IPS DF 6.9 (cell line): ENCODE results near the gene ELP1.
"Not testable (repeated sequence)": the region's sequence is repeated elsewhere in the genome, so short reads cannot be mapped to it uniquely, and the experiment has no call there.

Source experiments
- DNase-seq: peaks from one replicate; pipeline ENCODE4 v3.0.0-alpha.2; 2013; ENCODE audit warnings: low read depth, low spot score
- H3K27ac ChIP-seq: one replicate; pipeline ENCODE4 v1.5.1; 2013; ENCODE audit warnings: low read length, control low read depth
- H3K27me3 ChIP-seq: 2 replicates; pipeline ENCODE4 v1.6.1; 2013; ENCODE audit warnings: mild to moderate bottlenecking, low read length; ENCODE audit not compliant: control insufficient read depth, insufficient read depth
- H3K36me3 ChIP-seq: 2 replicates; pipeline ENCODE4 v1.6.1; 2013; ENCODE audit warnings: low read length; ENCODE audit not compliant: control insufficient read depth, insufficient read depth
- H3K4me1 ChIP-seq: 2 replicates; pipeline ENCODE4 v1.6.1; 2013; ENCODE audit warnings: low read length; ENCODE audit not compliant: control insufficient read depth, insufficient read depth
- H3K4me3 ChIP-seq: 2 replicates; pipeline ENCODE4 v1.5.1; 2013; ENCODE audit warnings: mild to moderate bottlenecking, low read length
- H3K9me3 ChIP-seq: 2 replicates; pipeline ENCODE4 v1.6.1; 2013; ENCODE audit warnings: low read length, inconsistent platforms; ENCODE audit not compliant: control insufficient read depth, insufficient read depth
- WGBS: extraction: QIAGEN DNeasy Blood & Tissue Kit; methylation state at CpG from one replicate; pipeline ENCODE4 v1.1.7; 2013; ENCODE audit warnings: mixed read lengths, missing lambda C conversion rate; ENCODE audit not compliant: insufficient read length, insufficient coverage; 5-methylcytosine and 5-hydroxymethylcytosine counted together

The ELP1 gene

GRCh38 chr9:108855529-108855886, 78.4 kb downstream of the ELP1 start:
- Histone ChIP-seq H3K27ac (no peak overlapping the region), H3K9me3 (no peaks in the 10 kb centered on the region)
- WGBS = no CpG with 5 or more reads among the region's 25 CpGs

DNA sequence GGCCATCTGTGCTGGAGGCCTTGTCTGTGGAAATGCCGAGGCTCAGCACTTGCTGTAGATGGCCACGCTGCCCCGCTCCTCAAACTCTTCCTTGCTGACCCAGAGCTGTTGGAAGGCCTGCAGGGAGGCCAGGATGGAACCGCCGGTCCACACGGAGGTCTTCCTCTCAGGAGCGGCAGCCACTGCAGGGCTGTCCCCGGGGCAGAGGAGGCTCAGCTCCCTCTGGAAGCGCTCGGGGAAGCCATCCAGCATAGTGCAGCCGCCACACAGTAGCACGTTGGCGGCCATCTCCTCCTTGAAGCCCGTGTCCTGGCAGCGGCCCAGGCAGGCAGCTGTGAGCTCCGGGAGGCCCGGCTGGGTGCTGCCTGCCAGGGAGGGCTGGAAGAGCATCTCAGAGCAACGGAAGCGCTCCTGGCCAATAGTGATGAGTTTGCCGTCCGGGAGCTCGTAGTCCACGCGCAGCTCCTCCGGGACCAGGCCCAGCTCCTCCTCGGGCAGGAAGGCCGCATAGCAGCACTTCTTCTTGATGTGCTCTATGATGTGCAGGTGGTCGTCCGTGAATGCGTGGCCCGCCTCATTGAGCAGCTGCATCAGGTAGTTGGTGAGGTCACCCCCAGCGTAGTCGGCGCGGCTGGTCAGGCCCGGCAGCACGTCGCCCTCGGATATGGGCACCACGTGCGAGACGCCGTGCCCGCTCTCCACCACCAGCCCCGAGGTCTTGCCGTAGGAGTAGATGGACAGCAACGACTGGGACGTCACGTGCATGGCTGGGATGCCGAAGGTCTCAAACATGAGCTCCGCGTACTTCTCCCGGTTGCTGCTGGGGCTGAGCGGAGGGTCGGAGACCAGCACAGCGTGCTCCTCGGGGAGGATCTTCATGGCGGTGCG, 79.0 kb downstream of the ELP1 start:
- WGBS = no CpG with 5 or more reads among the region's 59 CpGs
- H3K36me3 ChIP-seq = no peaks in the 10 kb centered on the region
- H3K4me1 ChIP-seq = no peaks in the 10 kb centered on the region
- H3K4me3 ChIP-seq = no peak overlapping the region
- no peak for DNase-seq
- H3K27ac ChIP-seq = no peak overlapping the region
- no peaks in the 10 kb centered on the region for H3K27me3 ChIP-seq
- H3K9me3 ChIP-seq = no peaks in the 10 kb centered on the region

More at GRCh38 chr9:108855529-108855886, 78.4 kb downstream of the ELP1 start:
- no peaks in the 10 kb centered on the region for H3K27me3 ChIP-seq
- H3K36me3 ChIP-seq = no peaks in the 10 kb centered on the region
- no peak for DNase-seq
- no peaks in the 10 kb centered on the region for H3K4me1 ChIP-seq
- H3K4me3 ChIP-seq = no peak overlapping the region

- no CpG with 5 or more reads among the region's 3 CpGs for WGBS
These were observed 79.8 kb downstream of the ELP1 start for GRCh38 chr9:108854094-108854493.

GRCh38 chr9:108852079-108852478, 81.8 kb downstream of the ELP1 start:
- no peaks in the 10 kb centered on the region for H3K9me3 ChIP-seq
- no peak overlapping the region for H3K4me3 ChIP-seq
- no peak overlapping the region for H3K27ac ChIP-seq
- no peak for DNase-seq
- no peaks in the 10 kb centered on the region for H3K36me3 ChIP-seq
- H3K4me1 ChIP-seq = no peaks in the 10 kb centered on the region
- no peaks in the 10 kb centered on the region for H3K27me3 ChIP-seq
- WGBS = no CpG with 5 or more reads among the region's 1 CpG

More at GRCh38 chr9:108854094-108854493, 79.8 kb downstream of the ELP1 start:
- H3K36me3 ChIP-seq = no peaks in the 10 kb centered on the region
- no peak for DNase-seq
- no peaks in the 10 kb centered on the region for H3K27me3 ChIP-seq
- no peaks in the 10 kb centered on the region for H3K9me3 ChIP-seq
- no peaks in the 10 kb centered on the region for H3K4me1 ChIP-seq
- H3K4me3 ChIP-seq = no peak overlapping the region
- H3K27ac ChIP-seq = no peak overlapping the region

- Histone ChIP-seq H3K27ac (no peak overlapping the region), H3K4me1 (no peaks in the 10 kb centered on the region), H3K9me3 (no peaks in the 10 kb centered on the region), H3K4me3 (no peak overlapping the region), H3K27me3 (no peaks in the 10 kb centered on the region), H3K36me3 (no peaks in the 10 kb centered on the region)
- no CpG with 5 or more reads among the region's 3 CpGs for WGBS
- DNase-seq = no peak
These were observed 82.8 kb downstream of the ELP1 start for GRCh38 chr9:108851138-108851537.

DNA sequence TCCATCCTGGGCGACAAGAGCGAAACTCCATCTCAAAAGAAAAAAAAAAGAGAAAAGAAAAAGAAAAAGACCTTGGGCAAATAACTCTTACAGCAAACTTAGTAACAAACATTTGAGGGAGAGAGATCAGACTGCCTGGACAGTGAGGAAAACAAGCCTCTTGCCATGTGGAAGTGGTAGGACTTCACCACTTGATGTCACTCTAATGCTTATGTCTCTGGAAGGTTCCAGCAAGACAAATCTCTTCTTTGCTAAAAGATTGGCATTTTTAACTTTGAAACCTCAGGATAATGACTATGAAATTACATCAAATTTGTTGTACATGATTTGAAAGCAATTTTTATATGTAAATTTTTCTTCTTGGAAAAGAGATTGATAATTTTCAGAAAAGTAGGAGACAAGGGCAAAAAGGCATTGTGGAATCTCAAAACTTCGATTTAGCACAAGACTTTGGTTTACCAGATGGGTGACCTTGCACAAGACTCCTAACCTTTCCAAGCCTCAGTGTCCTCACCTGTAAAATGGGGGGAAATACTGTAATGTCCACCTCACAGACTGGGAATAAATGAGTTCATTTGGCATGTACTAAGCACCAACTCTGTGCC, 83.5 kb downstream of the ELP1 start:
- Histone ChIP-seq H3K9me3 (no peaks in the 10 kb centered on the region), H3K27me3 (no peaks in the 10 kb centered on the region), H3K27ac (no peak overlapping the region), H3K4me3 (no peak overlapping the region), H3K4me1 (no peaks in the 10 kb centered on the region), H3K36me3 (no peaks in the 10 kb centered on the region)
- WGBS = no CpG with 5 or more reads among the region's 3 CpGs
- DNase-seq = no peak

DNA sequence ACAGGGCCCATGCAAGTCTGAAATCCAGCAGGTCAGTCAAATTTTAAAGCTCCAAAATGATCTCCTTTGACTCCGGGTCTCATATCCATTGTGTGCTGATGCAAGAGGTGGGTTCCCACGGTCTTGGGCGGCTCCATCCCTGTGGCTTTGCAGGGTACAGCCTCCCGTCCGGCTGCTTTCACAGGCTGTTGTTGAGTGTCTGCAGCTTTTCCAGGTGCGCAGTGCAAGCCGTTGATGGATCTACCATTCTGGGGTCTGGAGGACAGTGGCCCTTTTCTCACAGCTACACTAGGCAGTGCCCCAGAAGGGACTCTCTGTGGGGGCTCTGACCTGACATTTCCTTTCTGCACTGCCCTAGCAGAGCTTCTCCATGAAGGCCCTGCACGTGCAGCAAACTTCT, 85.6 kb downstream of the ELP1 start:
- H3K9me3 ChIP-seq, H3K27me3 ChIP-seq, H3K36me3 ChIP-seq, H3K4me3 ChIP-seq, H3K27ac ChIP-seq, H3K4me1 ChIP-seq, DNase-seq: not testable (repeated sequence)
- WGBS = no CpG with 5 or more reads among the region's 8 CpGs

DNA sequence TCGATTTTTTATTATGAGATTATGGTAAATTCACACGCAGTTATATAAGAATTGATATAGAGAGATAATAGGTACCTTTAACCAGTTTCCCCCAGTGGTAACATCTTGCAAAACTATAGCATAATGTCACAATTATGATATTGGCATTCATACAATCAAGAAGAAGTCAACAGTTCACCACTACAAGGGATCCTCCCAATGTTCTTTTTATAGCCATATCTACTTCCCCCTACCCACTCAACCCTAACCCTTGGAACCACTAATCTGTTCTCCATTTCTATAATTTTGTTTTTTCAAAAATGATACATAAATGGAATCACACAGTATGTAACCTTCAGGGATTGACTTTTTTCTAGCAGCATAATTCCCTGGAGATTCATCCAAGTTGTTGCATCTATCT, 88.0 kb downstream of the ELP1 start:
- Histone ChIP-seq H3K4me3 (no peak overlapping the region), H3K27ac (no peak overlapping the region), H3K36me3 (no peaks in the 10 kb centered on the region), H3K9me3 (no peaks in the 10 kb centered on the region), H3K27me3 (no peaks in the 10 kb centered on the region), H3K4me1 (no peaks in the 10 kb centered on the region)
- 100% methylated on average over 1 of the region's 2 CpGs for WGBS
- no peak for DNase-seq

- no peak overlapping the region for H3K4me3 ChIP-seq
- H3K27ac ChIP-seq = no peak overlapping the region
- H3K27me3 ChIP-seq = no peaks in the 10 kb centered on the region
- no peaks in the 10 kb centered on the region for H3K9me3 ChIP-seq
- DNase-seq = no peak
- WGBS = no CpG with 5 or more reads among the region's 5 CpGs
- no peaks in the 10 kb centered on the region for H3K36me3 ChIP-seq
- no peaks in the 10 kb centered on the region for H3K4me1 ChIP-seq
These were observed 88.4 kb downstream of the ELP1 start for GRCh38 chr9:108845507-108845906.

DNA sequence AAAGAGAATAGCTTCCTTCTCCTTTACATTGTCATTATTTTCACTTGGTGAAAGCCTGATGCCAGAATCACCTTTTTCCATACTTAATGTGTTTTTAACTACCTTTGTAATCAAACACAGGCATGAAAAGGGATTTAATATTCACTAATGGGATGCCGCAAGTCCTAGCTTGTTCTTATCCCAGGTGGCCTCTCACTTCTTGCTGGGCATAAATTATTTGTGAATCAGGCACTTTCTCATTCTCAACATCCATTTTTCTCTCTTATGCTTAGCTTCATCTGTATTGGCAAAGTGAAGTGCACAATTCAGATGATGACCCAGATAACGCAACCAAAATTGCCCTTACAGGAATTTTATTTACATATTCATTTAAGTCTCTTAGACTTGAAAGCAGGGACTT, 89.1 kb downstream of the ELP1 start:
- DNase-seq = no peak
- no CpG with 5 or more reads among the region's 2 CpGs for WGBS
- H3K36me3 ChIP-seq = no peaks in the 10 kb centered on the region
- no peaks in the 10 kb centered on the region for H3K4me1 ChIP-seq
- H3K27ac ChIP-seq = no peak overlapping the region
- H3K9me3 ChIP-seq = no peaks in the 10 kb centered on the region
- H3K27me3 ChIP-seq = no peaks in the 10 kb centered on the region
- no peak overlapping the region for H3K4me3 ChIP-seq

- Histone ChIP-seq H3K4me1 (no peaks in the 10 kb centered on the region), H3K36me3 (no peaks in the 10 kb centered on the region), H3K9me3 (no peaks in the 10 kb centered on the region), H3K27me3 (no peaks in the 10 kb centered on the region), H3K27ac (no peak overlapping the region), H3K4me3 (no peak overlapping the region)
- DNase-seq = no peak
- WGBS = no CpG with 5 or more reads among the region's 2 CpGs
These were observed 89.5 kb downstream of the ELP1 start for GRCh38 chr9:108844391-108844790.
